ENCODE measurements around the gene NRXN3.

DNA sequence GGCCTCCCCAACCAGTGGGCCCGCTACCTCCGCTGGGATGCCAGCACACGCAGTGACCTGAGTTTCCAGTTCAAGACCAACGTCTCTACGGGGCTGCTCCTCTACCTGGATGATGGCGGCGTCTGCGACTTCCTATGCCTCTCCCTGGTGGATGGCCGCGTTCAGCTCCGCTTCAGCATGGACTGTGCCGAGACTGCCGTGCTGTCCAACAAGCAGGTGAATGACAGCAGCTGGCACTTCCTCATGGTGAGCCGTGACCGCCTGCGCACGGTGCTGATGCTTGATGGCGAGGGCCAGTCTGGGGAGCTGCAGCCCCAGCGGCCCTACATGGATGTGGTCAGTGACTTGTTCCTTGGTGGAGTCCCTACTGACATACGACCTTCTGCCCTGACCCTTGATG is 73.0 kb downstream of the NRXN3 start:
- TF ChIP-seq, protein P1, sequence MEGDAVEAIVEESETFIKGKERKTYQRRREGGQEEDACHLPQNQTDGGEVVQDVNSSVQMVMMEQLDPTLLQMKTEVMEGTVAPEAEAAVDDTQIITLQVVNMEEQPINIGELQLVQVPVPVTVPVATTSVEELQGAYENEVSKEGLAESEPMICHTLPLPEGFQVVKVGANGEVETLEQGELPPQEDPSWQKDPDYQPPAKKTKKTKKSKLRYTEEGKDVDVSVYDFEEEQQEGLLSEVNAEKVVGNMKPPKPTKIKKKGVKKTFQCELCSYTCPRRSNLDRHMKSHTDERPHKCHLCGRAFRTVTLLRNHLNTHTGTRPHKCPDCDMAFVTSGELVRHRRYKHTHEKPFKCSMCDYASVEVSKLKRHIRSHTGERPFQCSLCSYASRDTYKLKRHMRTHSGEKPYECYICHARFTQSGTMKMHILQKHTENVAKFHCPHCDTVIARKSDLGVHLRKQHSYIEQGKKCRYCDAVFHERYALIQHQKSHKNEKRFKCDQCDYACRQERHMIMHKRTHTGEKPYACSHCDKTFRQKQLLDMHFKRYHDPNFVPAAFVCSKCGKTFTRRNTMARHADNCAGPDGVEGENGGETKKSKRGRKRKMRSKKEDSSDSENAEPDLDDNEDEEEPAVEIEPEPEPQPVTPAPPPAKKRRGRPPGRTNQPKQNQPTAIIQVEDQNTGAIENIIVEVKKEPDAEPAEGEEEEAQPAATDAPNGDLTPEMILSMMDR (conservative IDR thresholded peaks at IDR 0.05; ENCODE audit: low read depth, low read length), result no peak
- TF ChIP-seq RCOR1 (IDR thresholded peaks at IDR 0.05; ENCODE audit: insufficient replicate concordance, low read length), result no peak

Measured in IMR-90 (cell line).